ENCODE measurements around the gene MYO7A.

MYO7A gene

DNA sequence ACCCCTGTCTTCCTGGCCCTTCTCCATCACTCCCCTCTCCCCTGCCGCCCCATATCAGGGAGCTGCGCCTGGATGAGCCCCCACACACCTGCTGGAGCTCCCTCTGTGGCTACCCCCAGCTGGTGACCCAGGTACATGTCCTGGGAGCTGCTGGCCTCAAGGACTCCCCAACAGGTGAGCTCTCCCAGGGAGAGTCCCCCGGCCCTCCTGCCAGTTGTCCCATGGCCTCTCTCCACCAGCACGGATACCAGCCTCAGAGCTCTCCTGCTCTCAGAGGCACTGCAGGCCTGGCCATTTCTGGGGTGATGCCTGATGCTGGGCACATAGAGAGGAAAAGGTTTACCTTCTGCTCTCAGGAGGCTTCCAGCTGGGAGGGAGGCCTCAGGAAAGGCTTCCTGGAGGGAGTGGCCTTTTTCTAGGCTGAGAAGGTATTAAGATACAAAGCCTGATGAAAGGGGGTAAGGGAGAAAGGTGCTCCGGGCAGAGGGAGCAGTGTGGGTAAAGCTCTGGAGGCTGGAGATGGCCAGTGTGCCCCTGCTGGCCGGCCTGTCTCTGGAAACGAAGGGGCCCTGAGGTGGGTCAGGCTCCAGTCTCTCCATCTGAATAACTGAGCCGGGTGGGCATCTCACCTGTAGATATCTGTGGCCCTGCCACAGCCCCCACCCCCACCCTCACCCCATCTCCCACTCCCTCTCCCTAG is 6.0 kb upstream of the MYO7A start:
- peaks cover 10% of the 10 kb centered on the region for H3K4me1 Mint-ChIP-seq
- H3K27ac Mint-ChIP-seq = no peak overlapping the region
- TF ChIP-seq, protein P1, sequence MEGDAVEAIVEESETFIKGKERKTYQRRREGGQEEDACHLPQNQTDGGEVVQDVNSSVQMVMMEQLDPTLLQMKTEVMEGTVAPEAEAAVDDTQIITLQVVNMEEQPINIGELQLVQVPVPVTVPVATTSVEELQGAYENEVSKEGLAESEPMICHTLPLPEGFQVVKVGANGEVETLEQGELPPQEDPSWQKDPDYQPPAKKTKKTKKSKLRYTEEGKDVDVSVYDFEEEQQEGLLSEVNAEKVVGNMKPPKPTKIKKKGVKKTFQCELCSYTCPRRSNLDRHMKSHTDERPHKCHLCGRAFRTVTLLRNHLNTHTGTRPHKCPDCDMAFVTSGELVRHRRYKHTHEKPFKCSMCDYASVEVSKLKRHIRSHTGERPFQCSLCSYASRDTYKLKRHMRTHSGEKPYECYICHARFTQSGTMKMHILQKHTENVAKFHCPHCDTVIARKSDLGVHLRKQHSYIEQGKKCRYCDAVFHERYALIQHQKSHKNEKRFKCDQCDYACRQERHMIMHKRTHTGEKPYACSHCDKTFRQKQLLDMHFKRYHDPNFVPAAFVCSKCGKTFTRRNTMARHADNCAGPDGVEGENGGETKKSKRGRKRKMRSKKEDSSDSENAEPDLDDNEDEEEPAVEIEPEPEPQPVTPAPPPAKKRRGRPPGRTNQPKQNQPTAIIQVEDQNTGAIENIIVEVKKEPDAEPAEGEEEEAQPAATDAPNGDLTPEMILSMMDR (IDR thresholded peaks at IDR 0.05; ENCODE audit: unreplicated experiment in 3 of 3) = no peak
- peaks cover 19% of the 10 kb centered on the region for H3K36me3 Mint-ChIP-seq (ENCODE audit: low read depth)
- peaks cover 9% of the 10 kb centered on the region for H3K27me3 Mint-ChIP-seq (ENCODE audit: low read depth)
- no peak overlapping the region for H3K4me3 Mint-ChIP-seq
- H3K9me3 Mint-ChIP-seq = no peaks in the 10 kb centered on the region

DNA sequence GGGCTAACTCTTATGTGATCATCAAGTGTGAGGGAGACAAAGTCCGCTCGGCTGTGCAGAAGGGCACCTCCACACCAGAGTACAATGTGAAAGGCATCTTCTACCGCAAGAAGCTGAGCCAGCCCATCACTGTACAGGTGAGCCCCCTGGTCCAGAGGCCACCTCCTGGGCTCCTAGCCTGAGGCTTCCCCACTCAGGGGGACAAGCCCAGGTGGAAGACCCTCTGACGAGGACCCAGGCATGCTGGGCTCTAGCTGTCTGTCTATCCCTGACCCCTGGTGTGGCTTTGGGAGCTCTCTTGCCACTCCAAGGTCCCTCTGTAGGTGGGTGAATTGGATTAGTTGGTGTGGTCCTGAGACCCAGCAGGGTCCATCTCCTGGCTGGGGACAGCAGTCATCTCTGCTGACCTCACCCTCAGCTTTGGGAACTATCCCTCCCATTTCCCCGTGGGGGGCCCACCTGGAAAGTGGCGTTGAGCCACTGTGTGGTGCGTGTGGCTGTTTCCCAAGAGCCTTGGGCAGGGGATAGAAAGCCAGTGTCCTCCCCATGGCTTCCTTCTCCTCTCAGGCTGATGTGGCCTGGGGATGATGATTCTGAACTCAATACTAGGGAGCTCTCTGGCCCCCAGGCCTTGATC is 5.4 kb upstream of the MYO7A start:
- H3K4me3 Mint-ChIP-seq = no peak overlapping the region
- H3K27me3 Mint-ChIP-seq (ENCODE audit: low read depth) = peaks cover 9% of the 10 kb centered on the region
- H3K27ac Mint-ChIP-seq = no peak overlapping the region
- peaks cover 14% of the 10 kb centered on the region for H3K4me1 Mint-ChIP-seq
- TF ChIP-seq, protein P1 (IDR thresholded peaks at IDR 0.05; ENCODE audit: unreplicated experiment in 3 of 3) = no peak
- peaks cover 19% of the 10 kb centered on the region for H3K36me3 Mint-ChIP-seq (ENCODE audit: low read depth)
- H3K9me3 Mint-ChIP-seq = no peaks in the 10 kb centered on the region

DNA sequence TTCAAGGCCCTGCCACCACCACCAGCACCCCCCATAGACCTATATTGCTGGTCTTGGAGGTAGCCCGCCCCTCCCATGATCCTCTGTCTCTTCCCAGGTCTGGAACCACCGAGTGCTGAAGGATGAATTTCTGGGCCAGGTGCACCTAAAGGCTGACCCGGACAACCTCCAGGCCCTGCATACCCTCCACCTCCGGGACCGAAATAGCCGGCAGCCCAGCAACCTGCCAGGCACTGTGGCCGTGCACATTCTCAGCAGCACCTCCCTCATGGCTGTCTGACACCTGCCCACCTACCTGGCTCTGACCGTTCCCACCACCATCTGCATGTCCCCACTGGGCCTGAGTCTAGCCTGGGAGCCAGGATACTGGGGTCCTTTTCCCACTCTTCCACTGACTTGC is 4.5 kb upstream of the MYO7A start:
- Mint-ChIP-seq H3K4me1 (peaks cover 23% of the 10 kb centered on the region), H3K27ac (no peak overlapping the region), H3K36me3 (ENCODE audit: low read depth) (peaks cover 19% of the 10 kb centered on the region), H3K9me3 (no peaks in the 10 kb centered on the region), H3K27me3 (ENCODE audit: low read depth) (peaks cover 15% of the 10 kb centered on the region), H3K4me3 (no peak overlapping the region)
- TF ChIP-seq, protein P1 (IDR thresholded peaks at IDR 0.05; ENCODE audit: unreplicated experiment in 3 of 3) = no peak

DNA sequence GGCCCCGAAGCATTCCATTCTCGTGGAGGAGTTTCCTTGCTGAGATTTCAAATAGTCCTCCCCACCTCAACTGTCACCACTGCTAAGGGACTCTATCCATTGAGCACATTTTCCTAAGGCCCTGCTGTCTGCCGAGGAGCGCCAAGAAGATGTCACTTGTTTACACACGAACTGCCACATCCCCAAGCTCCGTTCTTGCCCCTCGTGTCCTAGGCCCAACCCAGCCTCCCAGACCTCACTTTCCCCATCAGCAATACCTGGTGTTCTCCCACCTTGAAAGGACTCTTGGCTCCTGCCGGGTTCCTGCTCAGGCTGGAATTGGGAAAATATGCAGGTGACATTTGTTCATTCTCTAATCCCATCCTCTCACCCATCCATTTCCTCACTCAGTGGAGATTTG is 4.0 kb upstream of the MYO7A start:
- Mint-ChIP-seq H3K4me3 (no peak overlapping the region), H3K9me3 (no peaks in the 10 kb centered on the region), H3K27ac (no peak overlapping the region), H3K27me3 (ENCODE audit: low read depth) (peaks cover 15% of the 10 kb centered on the region), H3K36me3 (ENCODE audit: low read depth) (peaks cover 19% of the 10 kb centered on the region), H3K4me1 (peaks cover 28% of the 10 kb centered on the region)
- TF ChIP-seq, protein P1 (IDR thresholded peaks at IDR 0.05; ENCODE audit: unreplicated experiment in 3 of 3) = no peak

DNA sequence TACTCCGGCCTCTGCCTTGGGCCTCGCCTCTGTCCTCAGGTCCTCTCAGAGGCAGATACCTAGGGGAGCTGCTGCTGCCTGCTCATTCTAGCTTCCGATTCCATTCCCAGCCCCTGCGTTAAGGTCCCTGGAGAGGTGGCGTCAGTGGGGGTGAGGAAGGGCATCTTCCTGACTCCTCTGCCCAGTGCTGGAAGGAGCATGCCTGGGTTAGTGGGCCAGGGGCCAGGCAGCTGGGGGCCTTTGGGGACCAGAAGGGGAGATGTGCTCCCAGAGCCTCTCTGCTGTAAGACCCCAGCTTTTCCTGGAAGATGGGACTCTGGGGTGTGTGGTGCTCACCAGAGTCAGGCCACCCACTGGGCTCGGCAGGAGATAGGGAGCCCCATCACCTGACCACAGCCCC is 3.6 kb upstream of the MYO7A start:
- Mint-ChIP-seq H3K27ac (no peak overlapping the region), H3K36me3 (ENCODE audit: low read depth) (peaks cover 19% of the 10 kb centered on the region), H3K4me1 (peaks cover 31% of the 10 kb centered on the region), H3K27me3 (ENCODE audit: low read depth) (peaks cover 15% of the 10 kb centered on the region), H3K4me3 (no peak overlapping the region), H3K9me3 (no peaks in the 10 kb centered on the region)
- TF ChIP-seq, protein P1 (IDR thresholded peaks at IDR 0.05; ENCODE audit: unreplicated experiment in 3 of 3) = no peak

DNA sequence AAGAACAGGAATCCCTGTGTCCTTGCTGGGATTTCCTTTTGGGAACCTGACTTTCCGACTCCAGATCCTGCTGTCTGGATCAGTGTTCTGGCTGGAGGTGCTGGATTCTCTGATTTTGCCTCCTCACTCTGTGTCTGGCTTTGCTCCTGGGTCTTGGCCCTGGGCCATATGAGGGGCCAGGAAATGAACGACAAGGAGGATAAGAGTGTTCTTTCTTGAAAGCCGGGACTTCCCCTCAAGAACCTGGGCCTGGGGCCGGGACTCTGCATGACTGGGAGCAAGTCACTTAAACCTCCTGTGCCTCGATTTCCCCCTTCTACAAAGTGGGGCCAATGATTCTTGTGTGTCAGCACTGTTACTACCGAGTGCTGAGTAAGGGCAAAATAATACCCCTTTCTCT is 2.9 kb upstream of the MYO7A start:
- H3K4me1 Mint-ChIP-seq = peaks cover 34% of the 10 kb centered on the region
- H3K27ac Mint-ChIP-seq = no peak overlapping the region
- TF ChIP-seq, protein P1 (IDR thresholded peaks at IDR 0.05; ENCODE audit: unreplicated experiment in 3 of 3) = no peak

More for the DNA sequence above, 2.9 kb upstream of the MYO7A start:
- H3K27me3 Mint-ChIP-seq (ENCODE audit: low read depth) = peaks cover 15% of the 10 kb centered on the region
- H3K36me3 Mint-ChIP-seq (ENCODE audit: low read depth) = peaks cover 19% of the 10 kb centered on the region
- H3K9me3 Mint-ChIP-seq = no peaks in the 10 kb centered on the region
- no peak overlapping the region for H3K4me3 Mint-ChIP-seq
